Endothelial cell of umbilical vein (primary cell): ENCODE results near the gene DDX25. TPM values are rescaled to one million over a fixed set of nuclear protein-coding genes. Genes with fewer than 3 reads are reported as not detected.

Source experiments
- BruUV-seq: library from RNA; stranded (reverse); fragments of 400-500 nt; replicated peaks from 2 replicates; lab custom pipeline; 2021; lab: Mats Ljungman, UMichigan
- CTCF ChIA-PET: fragments of 300-600, 350-600 bp; sonication (Branson Sonifier 250); formaldehyde crosslinking; loops from one replicate; lab custom pipeline; 2021; ENCODE audit warnings: antibody characterized with exemption, inconsistent platforms; lab: Charles Lee
- POLR2A ChIA-PET: fragments of 300-600, 350-600 bp; sonication (Branson Sonifier 250); formaldehyde crosslinking; loops from one replicate; lab custom pipeline; 2021; ENCODE audit warnings: antibody characterized with exemption, inconsistent platforms; lab: Charles Lee
- DNase-seq: peaks from one replicate; pipeline ENCODE4 v3.0.0-alpha.2; 2011; ENCODE audit warnings: low read depth, low spot score
- FAIRE-seq: peaks from 2 replicates; lab custom pipeline; 2011; peaks lifted over from hg19 to GRCh38; lab: Jason Lieb, UNC
- H2AFZ ChIP-seq: 2 replicates; pipeline ENCODE4 v1.6.0; 2012; ENCODE audit warnings: low read depth, low read length, control low read depth, inconsistent platforms
- H3K27ac ChIP-seq: 2 replicates; pipeline ENCODE4 v1.5.1; 2011; ENCODE audit warnings: low read depth, mild to moderate bottlenecking, control low read depth, low read length, moderate library complexity; ENCODE audit not compliant: insufficient read depth
- H3K27me3 ChIP-seq, 2 experiments: 2 replicates each; pipeline versions ENCODE4 v1.6.0 to v1.6.1; 2011; ENCODE audit warnings: low read length in 2 of 2, mixed read lengths in 1 of 2; ENCODE audit not compliant: control insufficient read depth in 2 of 2, insufficient read depth in 2 of 2
- H3K36me3 ChIP-seq, 2 experiments: 2 replicates in 1 of 2; 3 replicates in 1 of 2; pipeline ENCODE4 v1.5.1; 2011; ENCODE audit warnings: low read length in 2 of 2, mild to moderate bottlenecking in 1 of 2, moderate library complexity in 1 of 2; ENCODE audit not compliant: control insufficient read depth in 2 of 2, insufficient read depth in 2 of 2; ENCODE audit errors: extremely low read depth in 1 of 2
- H3K4me1 ChIP-seq: 3 replicates; pipeline ENCODE4 v1.5.1; 2011; ENCODE audit warnings: mild to moderate bottlenecking, low read length; ENCODE audit not compliant: control insufficient read depth, insufficient read depth; ENCODE audit errors: extremely low read depth
- H3K4me2 ChIP-seq: 2 replicates; pipeline ENCODE4 v1.6.1; 2011; ENCODE audit warnings: low read length, control low read depth, mixed read lengths; ENCODE audit not compliant: insufficient read depth
- H3K4me3 ChIP-seq, 3 experiments: fragments of 200-600 bp in 1 of 3; sonication (generic), shearing (Covaris generic) in 1 of 3; replicated peaks in 1 of 3; 2 replicates each; pipeline ENCODE4 v1.5.1; 2011 to 2016; ENCODE audit warnings: control low read depth in 3 of 3, low read length in 3 of 3, mild to moderate bottlenecking in 2 of 3, inconsistent platforms in 1 of 3, low read depth in 1 of 3, moderate library complexity in 1 of 3; ENCODE audit not compliant: insufficient read depth in 1 of 3
- H3K79me2 ChIP-seq: 2 replicates; pipeline ENCODE4 v1.6.0; 2012; ENCODE audit warnings: low read length, inconsistent platforms; ENCODE audit not compliant: control insufficient read depth, insufficient read depth
- H3K9ac ChIP-seq: replicated peaks from 2 replicates; pipeline ENCODE3; 2011; ENCODE audit warnings: low read length, control low read depth; ENCODE audit not compliant: insufficient read depth; ENCODE audit errors: extremely low read depth
- H3K9me1 ChIP-seq: replicated peaks from 3 replicates; pipeline ENCODE4 v1.6.0; 2011; ENCODE audit warnings: mild to moderate bottlenecking, low read length; ENCODE audit not compliant: control insufficient read depth, insufficient read depth; ENCODE audit errors: extremely low read depth
- H3K9me3 ChIP-seq: replicated peaks from 2 replicates; pipeline ENCODE4 v1.5.1; 2012; ENCODE audit warnings: low read length, inconsistent platforms; ENCODE audit not compliant: control insufficient read depth, insufficient read depth
- H4K20me1 ChIP-seq: replicated peaks from 2 replicates; pipeline ENCODE3; 2011; ENCODE audit warnings: mild to moderate bottlenecking, low read length; ENCODE audit not compliant: control insufficient read depth, insufficient read depth; ENCODE audit errors: extremely low read depth
- CTCF ChIP-seq, 2 donors: IDR thresholded peaks; 1 replicate in 1 of 2; 2 replicates in 1 of 2; pipeline ENCODE4 v1.5.1; 2011; ENCODE audit warnings: low read length in 2 of 2, mild to moderate bottlenecking in 2 of 2, moderate library complexity in 2 of 2, control low read depth in 1 of 2, inconsistent platforms in 1 of 2, low read depth in 1 of 2; ENCODE audit not compliant: insufficient read depth in 1 of 2; ENCODE audit errors: extremely low read depth in 1 of 2
- EZH2 ChIP-seq: IDR thresholded peaks from 2 replicates; pipeline ENCODE4 v1.6.1; 2012; ENCODE audit warnings: borderline replicate concordance, low read depth, mild to moderate bottlenecking, moderate library complexity, low read length, inconsistent platforms; ENCODE audit not compliant: severe bottlenecking
- FOS ChIP-seq: IDR thresholded peaks from 2 replicates; pipeline ENCODE4 v1.6.1; 2011; ENCODE audit warnings: mild to moderate bottlenecking, low read length, moderate library complexity, borderline replicate concordance; ENCODE audit not compliant: insufficient read depth
- GATA2 ChIP-seq: IDR thresholded peaks from 2 replicates; pipeline ENCODE4 v1.7.0; 2011; ENCODE audit warnings: low read depth, mild to moderate bottlenecking, moderate library complexity, mixed read lengths, low read length; ENCODE audit not compliant: insufficient read length, insufficient read depth
- JUN ChIP-seq: IDR thresholded peaks from 2 replicates; pipeline ENCODE4 v1.6.1; 2011; ENCODE audit warnings: borderline replicate concordance, low read depth; ENCODE audit not compliant: insufficient read length, insufficient read depth
- MAX ChIP-seq: IDR thresholded peaks from 2 replicates; pipeline ENCODE4 v1.6.1; 2011; ENCODE audit not compliant: insufficient read depth, insufficient read length
- MYC ChIP-seq: IDR thresholded peaks from one replicate; pipeline ENCODE4 v1.6.1; 2011; ENCODE audit warnings: mild to moderate bottlenecking, low read depth, low read length
- POLR2A ChIP-seq: IDR thresholded peaks from 2 replicates; pipeline ENCODE4 v1.6.1; 2012; ENCODE audit warnings: low read depth, mild to moderate bottlenecking, control low read depth, low read length
- POLR2AphosphoS5 ChIP-seq: IDR thresholded peaks from 2 replicates; pipeline ENCODE4 v1.6.1; 2012; ENCODE audit warnings: low read depth, mild to moderate bottlenecking, control low read depth, low read length, moderate library complexity; ENCODE audit not compliant: insufficient read depth
- dilution Hi-C: fragments of 300-500 bp; cut with MboI; formaldehyde crosslinking; loops from one replicate; pipeline ENCODE4 v1.15.0; 2019; ENCODE audit warnings: low sequenced_read_pairs; ENCODE audit not compliant: extremely low pct_ligation_motif_present
- intact Hi-C: fragments of 100-400 bp; cut with micrococcal nuclease; formaldehyde crosslinking; loops from one replicate; pipeline ENCODE4 v1.10.0; 2022
- polyA plus RNA-seq, 4 experiments: library from polyadenylated mRNA; depleted of rRNA in 3 of 4; stranded (reverse) in 3 of 4; unstranded in 1 of 4; fragments of >200 nt; gene quantifications; 2 replicates each; pipeline versions ENCODE4 v1.2.1 to v1.2.3, GENCODE V29; 2011 to 2012; ENCODE audit warnings: missing spikeins in 1 of 4
- total RNA-seq: library from RNA; stranded (reverse); gene quantifications from 2 replicates; pipeline ENCODE4 v1.2.3, GENCODE V29; 2021

The DDX25 gene
- total and polyA plus RNA-seq, 2 donors (not counting 3 experiments of a cell fraction or from before 2014, with no cell fraction given), result not detected

- no peaks in the 10 kb centered on the region for H3K79me2 ChIP-seq
- no peak overlapping the region for H3K4me2 ChIP-seq
- POLR2A ChIA-PET, result no interaction called here
- FAIRE-seq (no peak), DNase-seq (no peak)
- H3K4me1 ChIP-seq, result no peaks in the 10 kb centered on the region
- no peak overlapping the region for H3K4me3 ChIP-seq
- H3K36me3 ChIP-seq, result no peaks in the 10 kb centered on the region
- H2AFZ ChIP-seq, result no peak overlapping the region
- H3K9me3 ChIP-seq, result no peaks in the 10 kb centered on the region
- H3K27me3 ChIP-seq, result no peaks in the 10 kb centered on the region
- intact Hi-C loops (loop anchor here (5.0 kb wide), 1 partner anchor 118 kb away; the partner anchor contains the start of gene CDON), dilution Hi-C loops (no loop called here)
- no peak overlapping the region for H3K27ac ChIP-seq
- TF ChIP-seq POLR2AphosphoS5, result no peak
- no peak for TF ChIP-seq JUN
- no peak for TF ChIP-seq FOS
- no peak for TF ChIP-seq MAX
- no peak for TF ChIP-seq GATA2
- no peak for TF ChIP-seq MYC
- no peak for TF ChIP-seq CTCF (IDR thresholded peaks at IDR 0.05; ENCODE audit: extremely low read depth in 1 of 2, insufficient read depth in 1 of 2, low read depth in 1 of 2, low read length in 2 of 2)
- no peak for TF ChIP-seq POLR2A
- TF ChIP-seq EZH2, result no peak
- no TSS peak for BruUV-seq
- no peak overlapping the region for H3K9ac ChIP-seq
- CTCF ChIA-PET, result interaction anchor here (1.6 to 10.5 kb wide), 2 partner anchors 117 to 248 kb away, joined by 5 to 147 read pairs; no protein-coding TSS in a partner anchor
- no peaks in the 10 kb centered on the region for H4K20me1 ChIP-seq
- H3K9me1 ChIP-seq, result no peaks in the 10 kb centered on the region
These were observed 40.2 kb downstream of the DDX25 start for GRCh38 chr11:125944350-125945010.
